Body of pancreas (tissue), 4 donors: ENCODE data around the gene LRRC27. TPM values are rescaled to one million over a fixed set of nuclear protein-coding genes. Genes with fewer than 3 reads are reported as not detected.
A peak's percentile ranks its signal among the peaks of the same experiment; 100 is the strongest.

Experiments used
- ATAC-seq: fragments of 150-250 bp; one replicate; pipeline ENCODE4 v1.9.1; 2016
- DNase-seq, 4 donors: peaks; one replicate each; pipeline ENCODE4 v3.0.0-alpha.2; 2019
- H3K27ac ChIP-seq, 4 donors: fragments of 200-600 bp; sonication (generic); 1 replicate in 3 of 4; 2 replicates in 1 of 4; pipeline versions ENCODE4 v1.5.1 to v1.6.1; 2016 to 2019; ENCODE audit warnings: mild to moderate bottlenecking in 1 of 4, mixed read lengths in 1 of 4, moderate library complexity in 1 of 4
- H3K27me3 ChIP-seq, 2 donors: fragments of 200-600 bp; sonication (generic); one replicate each; pipeline ENCODE4 v1.6.0; 2016; ENCODE audit warnings: mild to moderate bottlenecking in 1 of 2
- H3K36me3 ChIP-seq, 2 donors: fragments of 200-600 bp; sonication (generic); replicated peaks in 1 of 2; 2 replicates each; pipeline ENCODE4 v1.5.1; 2016; ENCODE audit warnings: low read depth in 2 of 2; ENCODE audit not compliant: insufficient read depth in 1 of 2
- H3K4me1 ChIP-seq: fragments of 200-600 bp; sonication (generic); one replicate; pipeline ENCODE4 v1.6.0; 2016
- H3K4me3 ChIP-seq, 2 donors: fragments of 200-600 bp; sonication (generic); 1 replicate in 1 of 2; 2 replicates in 1 of 2; pipeline ENCODE4 v1.5.1; 2016 to 2019
- H3K9me3 ChIP-seq, 3 donors: fragments of 200-600 bp; sonication (generic); 1 replicate in 2 of 3; 2 replicates in 1 of 3; pipeline ENCODE4 v1.5.1; 2016
- POLR2A ChIP-seq, 3 donors: fragments of 450-650 bp; IDR thresholded peaks; one replicate each; pipeline ENCODE4 v1.6.1; 2016; ENCODE audit warnings: antibody characterized with exemption in 3 of 3, mild to moderate bottlenecking in 2 of 3
- WGBS, 2 donors: methylation state at CpG; one replicate each; pipeline ENCODE4 v1.1.5; 2017; 5-methylcytosine and 5-hydroxymethylcytosine counted together
- intact Hi-C: fragments of 100-400 bp; cut with DNase I; formaldehyde crosslinking; loops from one replicate; pipeline ENCODE4 v1.15.1; 2023
- total RNA-seq, 2 donors: library from RNA; depleted of rRNA; stranded (reverse); fragments of >200 nt; gene quantifications; one replicate each; pipeline ENCODE4 v1.1.0, GENCODE V29; 2016
- TF ChIP-seq, protein P1 (sequence below), 7 experiments: fragments of 450-650 bp in 4 of 7; fragments of 200-600 bp in 3 of 7; sonication (generic) in 3 of 7; IDR thresholded peaks; one replicate each; pipeline ENCODE4 v1.5.1; 2016 to 2019; ENCODE audit warnings: antibody characterized with exemption in 7 of 7

The LRRC27 gene
- total RNA-seq, 2 donors from 2014 or later = 6.5 to 24.7 TPM

DNA sequence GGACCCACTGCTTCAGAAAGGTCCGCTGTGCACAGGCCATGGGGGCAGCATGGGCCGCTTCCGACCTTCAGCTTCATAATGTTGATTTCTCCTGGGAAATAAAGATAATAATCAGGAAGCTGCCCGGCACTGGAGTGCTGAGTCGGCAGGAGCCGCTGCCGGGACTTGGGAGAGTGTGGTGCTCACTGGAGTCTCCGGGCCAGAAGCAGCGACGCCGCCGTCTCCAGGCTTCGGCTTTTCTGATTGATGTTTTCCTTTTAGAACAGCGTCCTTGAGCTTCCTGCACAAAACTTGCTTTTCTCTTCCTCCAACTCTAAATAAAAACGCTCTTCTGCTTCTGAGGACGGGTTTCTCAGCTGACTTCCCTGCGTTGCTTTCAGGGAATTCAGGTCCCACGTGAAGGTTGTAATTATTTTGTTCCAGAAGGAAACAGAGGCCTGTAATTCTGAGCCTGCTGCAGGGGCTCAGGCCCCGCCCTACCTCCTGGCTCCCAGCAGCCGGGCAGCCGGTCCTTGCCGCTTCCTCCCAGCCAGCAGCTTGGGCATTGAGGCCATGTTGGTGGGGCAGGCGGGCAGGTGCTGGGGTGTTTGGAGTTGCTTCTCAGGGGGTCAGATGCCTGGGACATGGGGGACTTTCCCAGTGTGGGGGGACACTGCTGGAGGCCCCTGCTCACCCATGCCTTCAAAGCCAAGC is 79.7 kb downstream of the LRRC27 start:
- no peaks in the 10 kb centered on the region for H3K27me3 ChIP-seq
- ATAC-seq (no peak), DNase-seq (peak; percentile 62 to 73 (median 71))
- 3% methylated on average over 19 to 23 of the region's 23 CpGs for WGBS, 2 donors
- H3K9me3 ChIP-seq = no peaks in the 10 kb centered on the region
- TF ChIP-seq, protein P1, sequence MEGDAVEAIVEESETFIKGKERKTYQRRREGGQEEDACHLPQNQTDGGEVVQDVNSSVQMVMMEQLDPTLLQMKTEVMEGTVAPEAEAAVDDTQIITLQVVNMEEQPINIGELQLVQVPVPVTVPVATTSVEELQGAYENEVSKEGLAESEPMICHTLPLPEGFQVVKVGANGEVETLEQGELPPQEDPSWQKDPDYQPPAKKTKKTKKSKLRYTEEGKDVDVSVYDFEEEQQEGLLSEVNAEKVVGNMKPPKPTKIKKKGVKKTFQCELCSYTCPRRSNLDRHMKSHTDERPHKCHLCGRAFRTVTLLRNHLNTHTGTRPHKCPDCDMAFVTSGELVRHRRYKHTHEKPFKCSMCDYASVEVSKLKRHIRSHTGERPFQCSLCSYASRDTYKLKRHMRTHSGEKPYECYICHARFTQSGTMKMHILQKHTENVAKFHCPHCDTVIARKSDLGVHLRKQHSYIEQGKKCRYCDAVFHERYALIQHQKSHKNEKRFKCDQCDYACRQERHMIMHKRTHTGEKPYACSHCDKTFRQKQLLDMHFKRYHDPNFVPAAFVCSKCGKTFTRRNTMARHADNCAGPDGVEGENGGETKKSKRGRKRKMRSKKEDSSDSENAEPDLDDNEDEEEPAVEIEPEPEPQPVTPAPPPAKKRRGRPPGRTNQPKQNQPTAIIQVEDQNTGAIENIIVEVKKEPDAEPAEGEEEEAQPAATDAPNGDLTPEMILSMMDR (IDR thresholded peaks at IDR 0.05) = peak in 2 of 7 experiments; percentile 3 to 11
- TF ChIP-seq POLR2A (IDR thresholded peaks at IDR 0.05) = no peak
- peaks cover 92% of the 10 kb centered on the region for H3K4me1 ChIP-seq
- no peaks in the 10 kb centered on the region for H3K36me3 ChIP-seq
- H3K27ac ChIP-seq = peak overlapping the region; percentile 98 to 99 (median 98)
- no peak overlapping the region for H3K4me3 ChIP-seq
- intact Hi-C loops = no loop called here

DNA sequence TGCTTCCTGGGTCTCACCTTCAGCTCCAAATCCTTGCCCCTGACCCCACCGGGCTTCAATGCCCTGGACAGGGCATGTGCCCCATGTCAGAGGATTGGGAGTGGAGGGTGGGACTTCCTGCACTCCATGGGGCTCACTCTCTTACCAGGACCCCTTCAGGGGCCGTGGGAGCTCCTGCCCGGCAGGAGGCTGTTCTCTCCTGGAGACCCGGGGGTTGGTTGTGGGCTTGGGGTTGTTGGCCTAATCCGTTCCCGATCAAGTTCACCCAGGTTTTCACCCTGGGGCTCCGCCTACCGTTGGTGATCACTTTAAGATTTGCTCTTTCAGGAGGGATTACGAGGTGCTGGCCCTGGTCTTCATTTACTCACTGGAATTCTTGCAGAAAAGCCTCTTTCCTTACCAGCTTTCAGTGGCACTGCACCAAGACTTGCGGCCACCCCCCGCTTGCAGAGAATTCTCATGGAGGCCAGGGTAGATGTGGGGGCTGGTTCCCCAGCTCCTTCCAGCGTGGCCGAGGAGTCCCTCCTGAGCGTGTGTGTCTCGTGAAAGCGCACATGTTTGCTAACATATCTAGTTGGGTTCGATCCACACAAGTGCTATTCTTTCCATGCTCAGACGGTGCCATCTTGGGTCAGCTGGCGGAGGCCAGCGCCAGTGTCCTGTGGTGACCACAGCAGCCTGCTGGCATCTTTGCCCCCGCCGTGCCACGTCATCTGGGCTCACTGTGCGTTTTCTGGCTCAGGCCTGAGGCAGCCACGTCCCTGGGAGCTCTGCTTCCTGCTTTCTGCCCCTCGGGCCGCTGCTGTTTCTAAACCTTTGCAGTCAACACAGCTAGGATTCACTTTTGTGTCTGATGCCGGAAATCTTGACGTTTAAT is 80.6 kb downstream of the LRRC27 start:
- TF ChIP-seq, protein P1 (IDR thresholded peaks at IDR 0.05) = no peak
- no peak for TF ChIP-seq POLR2A (IDR thresholded peaks at IDR 0.05)
- no peaks in the 10 kb centered on the region for H3K36me3 ChIP-seq
- ATAC-seq (no peak), DNase-seq (peak; percentile 74 to 83 (median 80))
- intact Hi-C loops = no loop called here
- H3K4me1 ChIP-seq = peaks cover 92% of the 10 kb centered on the region
- no peaks in the 10 kb centered on the region for H3K27me3 ChIP-seq
- peak overlapping the region; percentile 98 to 99 (median 98) for H3K27ac ChIP-seq
- no peak overlapping the region for H3K4me3 ChIP-seq
- 38 to 52% methylated on average over 20 to 29 of the region's 29 CpGs for WGBS, 2 donors
- no peaks in the 10 kb centered on the region for H3K9me3 ChIP-seq

DNA sequence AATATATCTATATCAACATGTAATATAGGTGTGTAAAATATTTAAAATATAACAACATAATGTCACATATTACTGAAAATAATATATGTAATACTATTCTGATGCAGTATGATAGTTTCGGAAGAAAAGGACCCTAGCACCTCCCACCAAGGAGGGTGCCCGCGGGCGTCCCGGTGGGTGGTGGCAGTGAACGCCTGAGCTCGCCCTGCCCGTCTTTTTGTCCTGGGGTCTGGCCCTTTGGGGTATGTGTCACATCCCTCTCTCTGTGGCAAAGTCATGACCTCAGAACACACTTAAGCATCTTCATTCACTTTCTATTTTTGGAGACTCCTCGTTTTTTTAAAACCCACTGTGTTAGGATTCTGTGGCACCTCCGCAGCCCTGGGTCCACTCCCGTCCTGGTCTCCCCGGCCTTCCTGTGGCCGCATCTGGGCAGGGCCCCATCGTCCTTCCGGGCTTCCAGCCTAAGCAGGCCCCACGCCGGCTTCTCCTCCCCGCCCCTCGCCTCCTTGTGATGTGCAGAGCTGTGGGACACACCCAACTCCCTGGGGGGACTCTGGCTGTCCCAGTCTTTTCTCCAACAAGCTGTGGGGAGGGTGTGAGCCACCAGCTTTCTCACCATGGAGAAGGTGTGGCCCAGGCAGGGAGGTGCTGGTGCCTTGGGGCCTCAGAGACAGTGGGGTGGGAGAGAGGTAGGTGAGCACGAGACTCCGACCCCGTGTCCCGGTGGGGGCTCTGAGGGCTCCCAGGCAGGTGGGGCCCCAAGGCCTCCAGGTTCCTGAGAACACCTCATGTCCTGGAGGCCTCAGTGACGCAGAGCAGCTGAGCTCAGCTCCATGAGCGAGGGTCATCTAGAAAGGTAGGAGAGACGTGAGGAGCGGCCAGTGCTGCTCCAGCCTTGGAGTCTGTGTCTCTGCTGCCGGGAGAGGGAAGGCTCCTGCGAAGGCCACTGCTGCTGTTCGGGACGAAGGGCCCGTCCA is 81.5 kb downstream of the LRRC27 start:
- H3K27me3 ChIP-seq = no peaks in the 10 kb centered on the region
- 70 to 71% methylated on average over 29 to 31 of the region's 32 CpGs for WGBS, 2 donors
- no peak for TF ChIP-seq POLR2A (IDR thresholded peaks at IDR 0.05)
- TF ChIP-seq, protein P1 (IDR thresholded peaks at IDR 0.05) = no peak
- H3K4me3 ChIP-seq = no peak overlapping the region
- DNase-seq (peak in 1 of 4 donors; percentile 33), ATAC-seq (no peak)
- intact Hi-C loops = no loop called here
- H3K27ac ChIP-seq = peak overlapping the region; percentile 98 to 99 (median 98)
- H3K4me1 ChIP-seq = peaks cover 92% of the 10 kb centered on the region
- H3K36me3 ChIP-seq = no peaks in the 10 kb centered on the region
- H3K9me3 ChIP-seq = no peaks in the 10 kb centered on the region

DNA sequence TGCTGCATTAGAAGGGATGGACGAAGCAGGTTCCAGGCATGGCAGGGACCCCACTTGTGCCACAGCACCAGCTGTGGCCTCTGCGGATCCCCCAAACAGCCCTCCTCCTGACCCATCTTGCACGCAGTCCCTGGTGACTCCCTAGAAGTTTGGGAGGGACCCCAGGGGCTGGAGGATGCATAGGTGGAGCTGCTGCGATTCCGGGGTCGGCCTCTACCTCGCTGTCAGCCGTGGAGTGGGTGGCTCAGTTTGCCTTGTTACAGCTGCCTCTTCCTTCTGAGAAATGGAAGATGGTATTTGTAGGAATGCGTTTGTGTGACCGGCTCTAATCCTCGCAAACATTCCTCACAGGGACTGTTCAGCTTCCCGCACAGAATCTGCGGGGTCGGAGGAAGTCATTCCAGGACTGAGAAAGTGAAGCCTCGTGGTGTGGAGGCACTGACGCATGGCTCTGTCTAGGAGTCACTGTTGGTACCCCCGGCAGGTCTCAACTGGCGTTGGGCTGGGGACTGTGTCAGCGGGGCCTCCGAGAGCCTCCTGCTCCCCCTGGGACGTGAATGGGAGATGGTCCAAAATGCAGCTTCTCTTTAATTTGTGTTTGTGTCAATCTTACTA is 82.5 kb downstream of the LRRC27 start:
- WGBS, 2 donors = 82 to 89% methylated on average over 18 to 21 of the region's 21 CpGs
- H3K4me3 ChIP-seq = no peak overlapping the region
- H3K36me3 ChIP-seq = no peaks in the 10 kb centered on the region
- H3K27me3 ChIP-seq = no peaks in the 10 kb centered on the region
- peak overlapping the region; percentile 98 to 99 (median 98) for H3K27ac ChIP-seq
- peaks cover 92% of the 10 kb centered on the region for H3K4me1 ChIP-seq
- ATAC-seq = no peak
- intact Hi-C loops = no loop called here
- TF ChIP-seq, protein P1 (IDR thresholded peaks at IDR 0.05) = no peak
- no peak for TF ChIP-seq POLR2A (IDR thresholded peaks at IDR 0.05)
- H3K9me3 ChIP-seq = no peaks in the 10 kb centered on the region
- DNase-seq = no peak
